Glutamatergic neuron (in vitro differentiated cells): ENCODE results near the gene FGD4. TPM values are rescaled to one million over a fixed set of nuclear protein-coding genes. Genes with fewer than 3 reads are reported as not detected.

Experiments
- DNase-seq: peaks from one replicate; pipeline ENCODE4 v3.0.0; 2022
- H3K27ac Mint-ChIP-seq: one replicate; pipeline ENCODE4 v1.8.0; 2020; ENCODE audit warnings: mild to moderate bottlenecking, mixed read lengths, inconsistent platforms; ENCODE audit not compliant: unreplicated experiment
- H3K27me3 Mint-ChIP-seq: one replicate; pipeline ENCODE4 v1.8.0; 2020; ENCODE audit warnings: mild to moderate bottlenecking, moderate library complexity, mixed read lengths, inconsistent platforms; ENCODE audit not compliant: unreplicated experiment
- H3K36me3 Mint-ChIP-seq: one replicate; pipeline ENCODE4 v1.8.0; 2020; ENCODE audit warnings: mild to moderate bottlenecking, mixed read lengths, inconsistent platforms; ENCODE audit not compliant: unreplicated experiment
- H3K4me1 Mint-ChIP-seq: one replicate; pipeline ENCODE4 v1.8.0; 2020; ENCODE audit warnings: mild to moderate bottlenecking, low read depth, mixed read lengths, inconsistent platforms; ENCODE audit not compliant: unreplicated experiment
- H3K4me3 Mint-ChIP-seq: one replicate; pipeline ENCODE4 v1.8.0; 2020; ENCODE audit warnings: mild to moderate bottlenecking, mixed read lengths, inconsistent platforms; ENCODE audit not compliant: unreplicated experiment
- H3K9me3 Mint-ChIP-seq: one replicate; pipeline ENCODE4 v1.8.0; 2020; ENCODE audit warnings: mild to moderate bottlenecking, moderate library complexity, mixed read lengths, inconsistent platforms; ENCODE audit not compliant: unreplicated experiment
- CTCF ChIP-seq: fragments of 200-600 bp; sonication (generic); IDR thresholded peaks from one replicate; pipeline ENCODE4 v1.5.0; 2021; ENCODE audit not compliant: partially characterized antibody, unreplicated experiment
- total RNA-seq: library from RNA; stranded (reverse); fragmentation: NEBNext Ultra II Directional; extraction: Animal tissue kit (Norgen Biotek cat#: 25700); gene quantifications from one replicate; pipeline ENCODE4 v1.2.1, GENCODE V29; 2021; ENCODE audit not compliant: unreplicated experiment

FGD4 gene
- total RNA-seq, 1 donor from 2014 or later: 105 TPM

DNA sequence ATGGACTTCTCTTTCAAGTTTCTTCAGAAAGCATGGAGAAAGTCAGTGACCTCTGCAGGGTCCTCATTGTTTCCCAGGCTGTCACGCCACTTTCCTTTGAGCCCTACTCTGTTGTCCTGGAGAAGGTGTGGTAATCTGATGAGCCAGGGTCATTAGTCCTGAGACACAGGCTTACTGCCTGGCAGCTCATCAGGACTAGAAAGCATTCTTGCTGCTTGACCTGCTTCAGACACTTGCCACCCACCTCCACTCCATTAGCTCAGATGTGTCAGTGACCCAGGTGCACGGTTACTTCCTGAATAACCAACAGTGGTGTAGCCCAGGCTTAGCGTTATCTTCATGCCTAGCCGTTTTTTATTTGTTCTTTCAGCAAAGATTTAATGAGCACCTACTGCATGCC, 93.9 kb downstream of the FGD4 start:
- no peaks in the 10 kb centered on the region for H3K36me3 Mint-ChIP-seq
- no peak for DNase-seq
- H3K27me3 Mint-ChIP-seq: no peaks in the 10 kb centered on the region
- H3K4me1 Mint-ChIP-seq: no peaks in the 10 kb centered on the region
- no peak overlapping the region for H3K27ac Mint-ChIP-seq
- no peak overlapping the region for H3K4me3 Mint-ChIP-seq
- no peaks in the 10 kb centered on the region for H3K9me3 Mint-ChIP-seq
- no peak for TF ChIP-seq CTCF

DNA sequence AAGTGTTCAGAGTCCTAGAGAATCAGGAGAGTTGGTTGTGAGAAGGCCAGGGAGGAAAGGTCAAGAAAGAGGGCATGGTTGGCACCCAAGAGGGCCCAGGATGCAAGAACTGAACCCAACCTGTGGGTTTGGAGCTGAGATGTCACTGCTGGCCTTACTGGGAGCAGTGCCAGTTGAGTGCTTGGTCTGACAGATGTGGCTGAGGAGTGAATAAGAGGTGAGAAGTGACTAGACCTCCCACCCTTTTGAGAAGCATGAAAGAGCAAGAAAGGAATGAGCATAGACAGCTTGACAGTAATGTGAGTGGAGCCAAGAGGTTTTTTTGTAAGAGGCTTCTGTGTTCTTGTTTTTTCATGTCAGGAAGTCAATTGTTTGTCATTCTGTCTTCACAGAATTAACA, 95.3 kb downstream of the FGD4 start:
- H3K4me1 Mint-ChIP-seq: no peaks in the 10 kb centered on the region
- no peaks in the 10 kb centered on the region for H3K36me3 Mint-ChIP-seq
- no peak overlapping the region for H3K27ac Mint-ChIP-seq
- H3K4me3 Mint-ChIP-seq: no peak overlapping the region
- no peaks in the 10 kb centered on the region for H3K27me3 Mint-ChIP-seq
- no peak for DNase-seq
- H3K9me3 Mint-ChIP-seq: no peaks in the 10 kb centered on the region
- no peak for TF ChIP-seq CTCF

DNA sequence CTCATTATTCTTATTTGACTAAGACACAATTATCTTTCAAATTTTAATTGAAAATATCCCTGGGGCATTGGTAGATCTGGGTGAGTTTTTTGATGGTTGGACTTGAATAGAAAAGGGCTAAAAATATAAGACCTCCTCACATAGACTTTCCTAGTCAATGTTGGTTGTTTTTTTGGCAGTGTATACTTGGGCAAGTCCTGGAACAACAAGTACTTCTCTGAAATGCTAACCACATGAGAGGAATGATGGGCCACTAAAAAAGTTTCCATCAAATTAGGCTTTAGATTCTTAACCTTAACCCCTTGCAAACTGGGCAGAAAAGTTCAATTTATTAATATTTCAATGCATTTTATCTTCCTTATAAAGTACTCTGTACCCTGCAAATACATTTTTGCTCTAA, 97.6 kb downstream of the FGD4 start:
- no peak for TF ChIP-seq CTCF
- H3K27ac Mint-ChIP-seq: no peak overlapping the region
- H3K4me3 Mint-ChIP-seq: no peak overlapping the region
- H3K36me3 Mint-ChIP-seq: no peaks in the 10 kb centered on the region
- DNase-seq: no peak
- H3K9me3 Mint-ChIP-seq: peaks cover 3% of the 10 kb centered on the region
- peaks cover 7% of the 10 kb centered on the region for H3K4me1 Mint-ChIP-seq
- H3K27me3 Mint-ChIP-seq: peaks cover under 1% of the 10 kb centered on the region

DNA sequence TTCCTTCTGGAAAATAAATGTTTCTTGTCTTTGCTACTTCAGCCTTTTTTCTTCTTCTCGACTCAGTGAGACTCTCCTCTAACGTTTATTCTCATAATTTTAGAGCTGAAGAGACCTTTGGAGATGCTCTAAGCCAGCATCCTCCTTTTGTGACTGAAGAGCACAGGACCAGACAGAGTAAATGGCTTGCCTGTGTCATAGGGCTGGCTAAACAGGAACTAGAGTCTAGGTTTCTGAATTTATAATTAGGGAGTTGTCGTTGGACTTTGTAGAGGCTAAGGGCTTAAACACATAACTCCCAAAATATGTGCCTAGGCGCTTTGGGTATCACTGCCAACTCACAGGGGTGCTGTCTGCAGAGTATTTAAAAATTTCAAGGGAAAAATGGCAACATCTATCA, 98.5 kb downstream of the FGD4 start:
- DNase-seq: no peak
- peaks cover 4% of the 10 kb centered on the region for H3K27me3 Mint-ChIP-seq
- peaks cover 7% of the 10 kb centered on the region for H3K4me1 Mint-ChIP-seq
- no peaks in the 10 kb centered on the region for H3K36me3 Mint-ChIP-seq
- H3K9me3 Mint-ChIP-seq: peaks cover 6% of the 10 kb centered on the region
- no peak overlapping the region for H3K4me3 Mint-ChIP-seq
- no peak overlapping the region for H3K27ac Mint-ChIP-seq
- TF ChIP-seq CTCF: no peak

GRCh38 chr12:32499048-32499447, 99.7 kb downstream of the FGD4 start:
- H3K36me3 Mint-ChIP-seq: no peaks in the 10 kb centered on the region
- TF ChIP-seq CTCF: no peak
- H3K9me3 Mint-ChIP-seq: peaks cover 6% of the 10 kb centered on the region
- no peak for DNase-seq
- peaks cover 7% of the 10 kb centered on the region for H3K4me1 Mint-ChIP-seq
- H3K27ac Mint-ChIP-seq: no peak overlapping the region
- H3K4me3 Mint-ChIP-seq: no peak overlapping the region
- H3K27me3 Mint-ChIP-seq: peaks cover 4% of the 10 kb centered on the region
